Measurements from ENCODE around the gene SCIMP. TPM values are rescaled to one million over a fixed set of nuclear protein-coding genes. Genes with fewer than 3 reads are reported as not detected.

SCIMP gene
- total and polyA plus RNA-seq, 2 of the 4 experiments (the other 2 are of a cell fraction) = not detected

DNA sequence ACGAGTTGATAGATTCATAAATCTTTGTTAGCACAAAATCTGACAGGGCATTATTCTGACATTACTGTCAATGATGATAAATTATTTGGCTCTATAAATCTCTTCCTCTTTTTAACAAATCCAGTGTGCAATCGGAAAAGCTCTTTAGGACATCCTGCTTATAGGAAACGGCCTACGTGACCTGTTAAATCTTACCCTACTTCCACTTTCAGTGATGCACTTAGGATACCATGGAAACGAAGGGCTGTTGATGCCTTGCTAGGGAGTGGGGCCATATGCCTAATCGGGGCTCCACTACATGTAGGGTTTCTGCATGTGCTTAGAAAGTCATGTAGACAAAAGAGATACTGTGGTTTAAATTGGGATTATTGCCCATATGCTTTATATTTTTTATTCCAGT lies 70.2 kb downstream of the SCIMP start:
- Histone ChIP-seq H3K4ac (ENCODE audit: low read depth, low read length) (no peak overlapping the region), H3K14ac (replicated peaks; ENCODE audit: low read depth, low read length) (no peak overlapping the region), H3K23ac (ENCODE audit: low read depth, low read length) (no peak overlapping the region), H2AK5ac (ENCODE audit: low read depth, low read length) (no peak overlapping the region), H3K56ac (ENCODE audit: extremely low read depth, insufficient read depth, low read length) (no peak overlapping the region), H3K36me3 (ENCODE audit: control insufficient read depth, insufficient read depth, low read length) (no peaks in the 10 kb centered on the region), H3K27me3 (ENCODE audit: control insufficient read depth, insufficient read depth, low read length) (no peaks in the 10 kb centered on the region), H2BK20ac (ENCODE audit: low read depth, low read length) (no peak overlapping the region), H3K79me1 (ENCODE audit: low read depth in 1 of 2, low read length in 2 of 2) (no peaks in the 10 kb centered on the region), H3K9ac (ENCODE audit: low read depth, low read length) (no peak overlapping the region), H3K4me1 (ENCODE audit: control insufficient read depth, insufficient read depth, low read length) (no peaks in the 10 kb centered on the region), H3K4me2 (ENCODE audit: low read depth, low read length) (no peak overlapping the region), H2AK9ac (replicated peaks; ENCODE audit: low read depth, low read length, poor library complexity) (no peak overlapping the region), H3K9me1 (ENCODE audit: insufficient read depth, low read length) (no peaks in the 10 kb centered on the region), H3K4me3 (ENCODE audit: insufficient read depth, low read depth, low read length) (no peak overlapping the region), H4K20me1 (ENCODE audit: insufficient read depth, low read length) (no peaks in the 10 kb centered on the region), H2BK5ac (ENCODE audit: low read depth, low read length, poor library complexity, severe bottlenecking) (no peak overlapping the region), H3K18ac (ENCODE audit: low read depth, low read length) (no peak overlapping the region), H2AFZ (replicated peaks; ENCODE audit: low read length, poor library complexity) (no peak overlapping the region), H3K27ac (ENCODE audit: insufficient read depth, low read length) (no peak overlapping the region), H4K5ac (ENCODE audit: low read depth, low read length) (no peak overlapping the region), H4K8ac (ENCODE audit: low read depth in 2 of 2, low read length in 2 of 2) (no peak overlapping the region), H3K9me3 (ENCODE audit: control insufficient read depth, insufficient read depth, low read length) (no peaks in the 10 kb centered on the region; the same call in 1 of the 2 replicates), H4K91ac (ENCODE audit: insufficient read depth, low read depth, low read length) (no peak overlapping the region), H2BK120ac (ENCODE audit: low read depth, low read length) (no peak overlapping the region), H2BK15ac (ENCODE audit: low read depth, low read length) (no peak overlapping the region)
- intact Hi-C loops (cut with micrococcal nuclease) (no loop called here), in situ Hi-C loops (cut with MboI; ENCODE audit: low sequenced_read_pairs) (no loop called here), dilution Hi-C loops (cut with HindIII; ENCODE audit: low sequenced_read_pairs, unreplicated experiment) (no loop called here)
- WGBS, 2 experiments (ENCODE audit: extremely low coverage in 2 of 2, insufficient read length in 1 of 2) = no CpG with 5 or more reads among the region's 6 CpGs
- ATAC-seq (ENCODE audit: low read depth) (no peak), DNase-seq (no peak)
- CTCF ChIA-PET = no interaction called here
- BruUV-seq (replicated peaks) = no TSS peak
- POLR2A ChIA-PET (ENCODE audit: unreplicated experiment) = no interaction called here
- TF ChIP-seq CHD1 (IDR thresholded peaks at IDR 0.05; ENCODE audit: low read depth, low read length) (no peak), RCOR1 (IDR thresholded peaks at IDR 0.05; ENCODE audit: insufficient replicate concordance, low read length) (no peak), FOS (IDR thresholded peaks at IDR 0.05; ENCODE audit: low read depth, low read length) (no peak), SMC3 (IDR thresholded peaks at IDR 0.05; ENCODE audit: low read depth, low read length) (no peak), BHLHE40 (IDR thresholded peaks at IDR 0.05; ENCODE audit: low read depth, low read length) (no peak), USF2 (IDR thresholded peaks at IDR 0.05; ENCODE audit: low read depth, low read length) (no peak), RAD21 (IDR thresholded peaks at IDR 0.05; ENCODE audit: low read length) (no peak), CEBPB (IDR thresholded peaks at IDR 0.05; ENCODE audit: low read depth, low read length) (no peak), POLR2A (IDR thresholded peaks at IDR 0.05; ENCODE audit: low read depth, low read length) (no peak), MXI1 (IDR thresholded peaks at IDR 0.05; ENCODE audit: borderline replicate concordance, low read depth, low read length) (no peak), RFX5 (IDR thresholded peaks at IDR 0.05; ENCODE audit: low read depth, low read length) (no peak), MAZ (IDR thresholded peaks at IDR 0.05; ENCODE audit: borderline replicate concordance, low read depth, low read length) (no peak), NFE2L2 (IDR thresholded peaks at IDR 0.05; ENCODE audit: low read depth, low read length) (no peak), MAFK (IDR thresholded peaks at IDR 0.05; ENCODE audit: low read depth, low read length) (no peak)
- TF ChIP-seq, protein P1, sequence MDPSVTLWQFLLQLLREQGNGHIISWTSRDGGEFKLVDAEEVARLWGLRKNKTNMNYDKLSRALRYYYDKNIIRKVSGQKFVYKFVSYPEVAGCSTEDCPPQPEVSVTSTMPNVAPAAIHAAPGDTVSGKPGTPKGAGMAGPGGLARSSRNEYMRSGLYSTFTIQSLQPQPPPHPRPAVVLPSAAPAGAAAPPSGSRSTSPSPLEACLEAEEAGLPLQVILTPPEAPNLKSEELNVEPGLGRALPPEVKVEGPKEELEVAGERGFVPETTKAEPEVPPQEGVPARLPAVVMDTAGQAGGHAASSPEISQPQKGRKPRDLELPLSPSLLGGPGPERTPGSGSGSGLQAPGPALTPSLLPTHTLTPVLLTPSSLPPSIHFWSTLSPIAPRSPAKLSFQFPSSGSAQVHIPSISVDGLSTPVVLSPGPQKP (IDR thresholded peaks at IDR 0.05; ENCODE audit: borderline replicate concordance, low read depth, low read length) = no peak
- TF ChIP-seq, protein P2, sequence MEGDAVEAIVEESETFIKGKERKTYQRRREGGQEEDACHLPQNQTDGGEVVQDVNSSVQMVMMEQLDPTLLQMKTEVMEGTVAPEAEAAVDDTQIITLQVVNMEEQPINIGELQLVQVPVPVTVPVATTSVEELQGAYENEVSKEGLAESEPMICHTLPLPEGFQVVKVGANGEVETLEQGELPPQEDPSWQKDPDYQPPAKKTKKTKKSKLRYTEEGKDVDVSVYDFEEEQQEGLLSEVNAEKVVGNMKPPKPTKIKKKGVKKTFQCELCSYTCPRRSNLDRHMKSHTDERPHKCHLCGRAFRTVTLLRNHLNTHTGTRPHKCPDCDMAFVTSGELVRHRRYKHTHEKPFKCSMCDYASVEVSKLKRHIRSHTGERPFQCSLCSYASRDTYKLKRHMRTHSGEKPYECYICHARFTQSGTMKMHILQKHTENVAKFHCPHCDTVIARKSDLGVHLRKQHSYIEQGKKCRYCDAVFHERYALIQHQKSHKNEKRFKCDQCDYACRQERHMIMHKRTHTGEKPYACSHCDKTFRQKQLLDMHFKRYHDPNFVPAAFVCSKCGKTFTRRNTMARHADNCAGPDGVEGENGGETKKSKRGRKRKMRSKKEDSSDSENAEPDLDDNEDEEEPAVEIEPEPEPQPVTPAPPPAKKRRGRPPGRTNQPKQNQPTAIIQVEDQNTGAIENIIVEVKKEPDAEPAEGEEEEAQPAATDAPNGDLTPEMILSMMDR (conservative IDR thresholded peaks at IDR 0.05; ENCODE audit: low read depth, low read length) = no peak

Measured in IMR-90 (cell line).